K562 treated with DMSO at 1 percent for 4 hours (cell line): ENCODE results near the gene GIPC2. TPM values are rescaled to one million over a fixed set of nuclear protein-coding genes. Genes with fewer than 3 reads are reported as not detected.

ENCODE experiments used
- total RNA-seq: library from RNA; unstranded; fragments of 300-600 nt; gene quantifications from 2 replicates; pipeline ENCODE4 v1.2.3, GENCODE V29; 2022; ENCODE audit not compliant: insufficient read depth

Gene GIPC2, protein sequence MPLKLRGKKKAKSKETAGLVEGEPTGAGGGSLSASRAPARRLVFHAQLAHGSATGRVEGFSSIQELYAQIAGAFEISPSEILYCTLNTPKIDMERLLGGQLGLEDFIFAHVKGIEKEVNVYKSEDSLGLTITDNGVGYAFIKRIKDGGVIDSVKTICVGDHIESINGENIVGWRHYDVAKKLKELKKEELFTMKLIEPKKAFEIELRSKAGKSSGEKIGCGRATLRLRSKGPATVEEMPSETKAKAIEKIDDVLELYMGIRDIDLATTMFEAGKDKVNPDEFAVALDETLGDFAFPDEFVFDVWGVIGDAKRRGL
- not detected in 2 replicates for total RNA-seq

DNA sequence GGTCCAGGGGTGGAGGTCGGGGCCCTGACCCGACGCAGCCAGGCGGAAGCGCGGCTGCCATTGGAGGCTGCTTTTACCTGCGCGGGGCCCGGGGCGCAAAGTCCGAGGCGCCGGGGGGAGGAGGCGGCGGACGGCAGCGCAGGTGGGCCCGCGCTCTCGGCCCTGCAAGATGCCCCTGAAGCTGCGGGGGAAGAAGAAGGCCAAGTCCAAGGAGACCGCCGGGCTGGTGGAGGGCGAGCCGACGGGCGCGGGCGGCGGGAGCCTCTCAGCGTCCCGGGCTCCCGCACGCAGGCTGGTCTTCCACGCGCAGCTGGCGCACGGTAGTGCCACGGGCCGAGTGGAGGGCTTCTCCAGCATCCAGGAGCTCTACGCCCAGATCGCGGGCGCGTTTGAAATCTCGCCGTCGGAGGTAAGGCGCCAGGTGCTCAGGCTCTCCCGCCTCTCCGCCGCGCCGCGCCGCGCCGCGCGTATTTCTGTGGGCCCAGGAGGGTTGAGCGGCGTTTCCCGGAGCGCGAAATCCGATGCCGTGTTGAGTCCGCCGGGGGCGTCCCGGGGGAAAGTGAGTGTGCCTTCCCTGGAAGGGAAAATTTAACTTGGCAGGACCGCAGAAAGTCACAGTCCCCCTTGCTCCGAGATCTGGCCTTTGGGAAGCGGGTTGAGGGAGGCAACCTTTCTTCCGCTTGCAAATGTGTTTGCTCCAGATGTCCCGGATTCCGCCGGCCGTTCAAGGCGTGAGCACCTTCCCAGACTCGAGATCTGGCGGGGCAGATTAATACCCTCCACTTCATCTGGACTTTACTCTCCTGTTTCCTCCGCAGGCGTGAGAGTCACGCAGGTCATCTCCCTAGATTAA lies at the start of gene GIPC2:
GIPC2 (plus strand) TSS at position 41 of the 853 bp plus-strand sequence; CDS start at position 170, 129 bp downstream.

DNA sequence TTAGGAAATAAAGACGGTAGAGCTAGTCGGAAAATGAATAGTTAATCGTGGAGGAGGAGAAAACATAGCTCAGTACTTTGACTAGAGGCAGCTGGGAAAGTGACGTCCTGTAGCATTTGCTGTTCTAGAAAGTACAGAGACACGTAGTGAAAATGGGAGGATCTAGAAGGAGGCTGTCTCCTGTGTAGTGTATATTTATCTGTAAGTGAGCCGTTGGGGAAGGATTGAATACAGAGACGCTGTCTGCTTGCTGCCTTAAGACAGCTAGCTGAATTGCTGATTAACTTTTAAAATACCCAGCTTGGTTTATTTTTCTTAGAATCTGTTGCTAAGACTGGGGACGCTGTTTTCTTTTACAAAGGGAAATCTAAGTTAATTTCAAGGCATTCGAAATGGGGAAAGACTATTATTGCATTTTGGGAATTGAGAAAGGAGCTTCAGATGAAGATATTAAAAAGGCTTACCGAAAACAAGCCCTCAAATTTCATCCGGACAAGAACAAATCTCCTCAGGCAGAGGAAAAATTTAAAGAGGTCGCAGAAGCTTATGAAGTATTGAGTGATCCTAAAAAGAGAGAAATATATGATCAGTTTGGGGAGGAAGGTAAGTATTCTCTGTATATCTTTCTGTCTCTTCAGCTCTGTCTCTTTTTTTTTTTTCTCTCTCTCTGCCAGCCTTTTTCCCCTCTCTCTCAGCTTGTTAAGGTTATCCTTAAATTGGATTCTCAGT lies 40.9 kb upstream of the GIPC2 start, which contains the start of gene DNAJB4:
DNAJB4 (plus strand) TSS at position 221 of the 729 bp plus-strand sequence; CDS start at position 393, 172 bp downstream.

Other genes starting within 250 kb of the GIPC2 start
- not detected in 2 replicates for gene NEXN, start 157.3 kb upstream of the GIPC2 start, total RNA-seq
- 50.5 and 56.0 TPM in 2 replicates for gene FUBP1, start 66.9 kb upstream of the GIPC2 start, total RNA-seq
- 12.5 and 19.8 TPM in 2 replicates for gene DNAJB4, start 41.0 kb upstream of the GIPC2 start, total RNA-seq